ENCODE measurements around the gene RMC1.
"Not testable (repeated sequence)": the region's sequence is repeated elsewhere in the genome, so short reads cannot be mapped to it uniquely, and the experiment has no call there.

RMC1 gene

GRCh38 chr18:23495723-23496440 is 7.4 kb upstream of the RMC1 start:
- DNase-seq (ENCODE audit: low read depth in 1 of 2, low spot score in 1 of 2) = no peak

- DNase-seq (ENCODE audit: low read depth in 1 of 2, low spot score in 1 of 2) = no peak
Measured at GRCh38 chr18:23498117-23498516, 5.2 kb upstream of the RMC1 start.

DNA sequence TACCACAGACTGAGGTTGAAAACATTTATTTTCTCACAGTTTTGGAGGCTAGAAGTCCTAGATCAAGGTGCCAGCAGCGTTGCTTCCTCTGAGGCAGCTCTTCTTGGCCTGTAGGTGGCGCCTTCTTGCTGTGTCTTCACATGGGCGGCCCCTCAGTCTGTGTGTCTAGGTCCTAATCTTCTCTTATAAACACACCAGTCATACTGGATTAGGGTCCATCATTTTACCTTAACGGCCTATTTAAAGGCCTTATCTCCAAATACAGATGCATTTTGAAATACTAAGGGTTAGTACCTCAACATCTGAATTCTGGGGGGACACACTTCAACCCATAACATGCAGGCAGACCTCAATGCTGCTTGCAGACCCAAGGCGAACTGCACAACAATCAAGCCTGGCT is 4.4 kb upstream of the RMC1 start:
- peak; percentile 37 to 42 for DNase-seq (ENCODE audit: low read depth in 1 of 2, low spot score in 1 of 2)

DNA sequence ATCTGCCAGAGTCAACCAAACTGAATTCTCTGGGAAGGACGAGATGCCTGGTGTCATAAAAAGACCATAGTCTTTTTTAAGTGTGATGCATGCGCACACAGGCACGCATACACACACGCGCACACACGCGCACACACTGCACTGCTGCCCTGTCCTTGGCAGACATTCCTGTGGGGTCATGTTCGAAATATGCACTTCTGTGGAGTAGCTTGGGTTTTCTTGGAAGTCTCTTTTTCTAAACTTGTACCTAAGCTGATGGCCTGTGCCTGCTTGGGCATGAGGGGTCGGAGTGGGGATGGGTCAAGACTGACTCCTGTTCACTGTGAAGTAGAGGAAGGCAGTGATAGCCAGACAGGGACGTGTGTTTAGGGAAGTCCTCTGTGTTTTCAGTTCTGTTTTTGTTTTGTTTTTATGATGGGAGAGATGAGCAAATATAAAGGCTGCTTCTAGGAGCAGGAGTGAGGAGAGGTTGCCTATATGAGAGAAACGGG is 4.0 kb upstream of the RMC1 start:
- no peak for DNase-seq (ENCODE audit: low read depth in 1 of 2, low spot score in 1 of 2)

- DNase-seq (ENCODE audit: low read depth in 1 of 2, low spot score in 1 of 2) = no peak
Measured at GRCh38 chr18:23501626-23502025, 1.7 kb upstream of the RMC1 start.

DNA sequence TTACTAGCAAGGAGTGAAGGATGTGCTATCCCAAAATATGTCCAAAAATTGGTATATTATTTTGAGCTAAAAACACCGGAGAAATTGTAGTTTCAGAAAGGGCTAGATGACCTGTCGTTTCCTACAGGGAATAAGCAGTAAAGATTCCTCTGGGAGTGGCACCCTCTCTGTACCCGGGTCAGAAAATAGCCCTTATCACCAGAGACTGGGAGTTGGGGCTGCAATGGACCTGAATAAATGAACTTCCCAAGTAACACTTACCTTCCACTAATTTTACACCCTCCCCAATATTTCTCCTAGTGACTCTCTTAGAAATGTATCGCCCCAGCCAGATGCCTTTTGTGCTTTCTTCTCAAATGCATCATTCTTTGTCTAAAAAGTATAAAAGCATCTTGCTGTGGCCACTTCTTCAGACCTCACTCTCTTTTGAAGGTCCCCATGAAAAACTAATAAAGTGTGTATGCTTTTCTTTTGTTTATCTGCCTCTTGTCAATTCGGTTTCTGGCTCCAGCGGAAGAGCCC is 734 bp upstream of the RMC1 start:
- DNase-seq (ENCODE audit: low read depth in 1 of 2, low spot score in 1 of 2) = no peak

- no peak for DNase-seq (ENCODE audit: low read depth in 1 of 2, low spot score in 1 of 2)
Measured at GRCh38 chr18:23503963-23504344, 643 bp downstream of the RMC1 start.

GRCh38 chr18:23504720-23505119 is 1.4 kb downstream of the RMC1 start:
- DNase-seq (ENCODE audit: low read depth in 1 of 2, low spot score in 1 of 2) = no peak

DNA sequence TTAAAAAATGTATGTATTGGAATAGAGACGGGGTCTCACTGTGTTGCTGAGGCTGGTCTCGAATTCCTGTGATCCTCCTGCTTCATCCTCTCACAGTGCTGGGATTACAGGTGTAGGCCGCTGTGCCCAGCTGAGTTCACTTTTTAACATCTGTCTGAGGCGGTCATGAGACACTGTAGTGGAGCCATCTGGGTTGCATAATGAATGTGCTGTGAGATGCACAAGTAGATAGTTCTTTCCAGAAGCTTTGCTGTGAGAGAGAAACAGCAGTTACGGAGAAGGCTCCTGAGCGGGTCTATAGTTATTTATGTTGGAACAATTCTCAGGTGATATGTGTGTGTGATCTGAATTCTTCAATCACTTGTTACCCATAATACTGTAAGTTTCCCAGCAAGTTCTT is 3.1 kb downstream of the RMC1 start:
- no peak for DNase-seq (ENCODE audit: low read depth in 1 of 2, low spot score in 1 of 2)

DNA sequence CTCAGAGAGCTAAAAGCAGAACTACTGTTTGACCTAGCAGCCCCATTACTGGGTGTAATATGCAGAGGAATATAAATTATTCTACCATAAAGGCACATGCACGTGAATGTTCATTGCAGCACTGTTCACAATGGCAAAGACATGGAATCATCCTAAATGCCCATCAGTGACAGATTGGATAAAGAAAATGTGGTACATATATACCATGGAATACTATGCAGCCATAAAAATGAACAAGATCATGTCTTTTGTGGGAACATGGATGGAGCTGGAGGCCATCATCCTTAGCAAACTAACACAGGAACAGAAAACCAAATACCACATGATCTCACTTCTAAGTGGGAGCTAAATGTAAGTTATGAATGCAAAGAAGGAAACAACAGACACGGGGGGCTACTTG is 7.6 kb downstream of the RMC1 start:
- not testable (repeated sequence) for DNase-seq (ENCODE audit: low read depth in 1 of 2, low spot score in 1 of 2)

DNA sequence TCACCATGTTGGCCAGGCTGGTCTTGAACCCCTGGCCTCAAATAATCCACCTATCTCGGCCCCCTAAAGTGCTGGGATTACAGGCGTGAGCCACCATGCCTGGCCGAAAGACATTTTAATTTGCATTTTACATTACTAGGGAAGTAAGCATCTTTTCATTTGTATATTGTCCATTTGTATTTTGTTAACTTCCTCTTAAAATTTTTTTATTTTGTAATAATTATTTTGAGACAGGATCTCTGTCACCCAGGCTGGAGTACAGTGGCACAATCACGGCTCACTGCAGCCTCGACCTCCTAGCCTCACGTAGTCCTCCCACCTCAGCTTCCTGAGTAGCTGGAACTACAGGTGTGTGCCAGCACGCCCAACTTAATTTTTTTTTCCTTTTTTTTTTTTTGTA is 8.9 kb downstream of the RMC1 start:
- not testable (repeated sequence) for DNase-seq (ENCODE audit: low read depth in 1 of 2, low spot score in 1 of 2)

GRCh38 chr18:23512641-23513040 is 9.3 kb downstream of the RMC1 start:
- no peak for DNase-seq (ENCODE audit: low read depth in 1 of 2, low spot score in 1 of 2)

DNA sequence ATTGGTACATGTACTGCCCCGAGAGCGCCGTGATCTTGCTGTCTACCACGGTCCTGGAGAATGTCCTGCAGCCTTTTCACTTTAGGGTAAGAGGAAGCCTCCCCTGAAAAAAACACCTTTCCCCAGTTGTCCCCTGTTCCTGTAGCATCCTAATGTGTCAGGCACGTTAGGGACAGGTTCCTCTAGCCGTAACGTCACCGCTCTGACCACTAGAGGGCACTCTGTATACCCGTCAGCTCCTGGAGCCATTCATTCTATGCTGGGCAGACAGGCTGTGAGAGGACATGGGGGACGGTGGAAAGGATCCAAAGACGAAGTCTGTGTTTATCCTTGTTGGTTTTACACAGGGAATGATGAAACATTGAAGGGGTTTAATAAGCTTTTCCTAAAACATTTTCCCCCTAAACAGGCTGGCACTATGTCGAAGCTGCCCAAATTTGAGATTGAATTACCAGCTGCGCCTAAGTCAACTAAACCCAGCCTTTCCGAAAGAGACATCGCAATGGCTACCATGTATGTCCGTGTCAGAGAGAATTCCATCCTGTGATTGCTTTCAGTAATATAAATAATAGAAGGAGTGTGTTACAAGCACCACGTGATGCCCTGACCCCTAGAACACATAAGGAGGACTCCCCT is 12.7 kb downstream of the RMC1 start:
- peak; percentile 48 to 57 for DNase-seq (ENCODE audit: low read depth in 1 of 2, low spot score in 1 of 2)

- no peak for DNase-seq (ENCODE audit: low read depth in 1 of 2, low spot score in 1 of 2)
Measured at GRCh38 chr18:23519734-23520133, 16.4 kb downstream of the RMC1 start.

- no peak for DNase-seq (ENCODE audit: low read depth in 1 of 2, low spot score in 1 of 2)
Measured at GRCh38 chr18:23521271-23521670, 18.0 kb downstream of the RMC1 start.

DNA sequence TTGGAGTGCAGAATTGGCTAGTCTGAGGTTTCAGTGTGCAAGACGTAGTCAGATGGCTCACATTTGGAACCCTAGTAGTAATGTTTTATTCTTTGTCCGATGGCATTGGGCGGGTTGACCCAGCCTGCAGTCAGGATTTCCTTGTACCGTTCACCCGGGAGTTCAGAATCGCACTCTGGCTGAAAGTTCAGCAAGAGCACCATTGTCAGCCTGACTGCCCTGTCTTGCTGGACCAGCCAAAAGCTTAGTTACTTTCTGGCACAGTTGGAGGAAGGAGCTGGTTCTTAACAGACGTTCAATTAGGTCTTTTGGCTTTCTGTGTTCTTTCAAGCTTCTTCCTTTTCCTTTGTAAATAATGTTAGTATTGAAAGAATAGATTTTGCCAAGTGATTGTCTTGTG is 18.6 kb downstream of the RMC1 start:
- no peak for DNase-seq (ENCODE audit: low read depth in 1 of 2, low spot score in 1 of 2)

GRCh38 chr18:23523429-23524212 is 20.3 kb downstream of the RMC1 start:
- DNase-seq (ENCODE audit: low read depth in 1 of 2, low spot score in 1 of 2) = no peak

DNA sequence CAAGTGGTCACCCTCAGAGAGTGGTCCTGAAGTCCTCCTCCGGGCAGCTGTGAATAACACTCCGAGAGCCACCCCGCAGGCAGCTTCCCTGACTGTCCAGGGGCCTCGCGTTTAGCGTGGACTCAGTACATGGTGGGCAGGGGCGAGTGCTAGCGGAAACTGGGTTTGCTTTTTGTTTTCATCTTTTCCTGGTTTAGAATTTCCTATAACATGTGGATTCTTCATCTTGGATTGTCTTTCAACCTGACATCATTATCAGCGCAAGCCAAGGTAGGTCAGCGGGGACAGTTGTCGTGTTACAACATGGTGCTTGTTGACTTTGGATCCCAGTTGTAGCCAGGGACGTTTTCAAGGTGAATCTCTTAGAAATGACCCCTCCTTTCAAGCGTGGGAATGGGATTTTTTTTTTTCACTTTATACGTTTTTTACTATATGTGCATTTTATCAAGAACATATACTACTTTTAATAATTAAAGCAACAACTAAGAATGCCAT is 20.9 kb downstream of the RMC1 start:
- no peak for DNase-seq (ENCODE audit: low read depth in 1 of 2, low spot score in 1 of 2)

GRCh38 chr18:23526501-23527063 is 23.3 kb downstream of the RMC1 start:
- no peak for DNase-seq (ENCODE audit: low read depth in 1 of 2, low spot score in 1 of 2)

DNA sequence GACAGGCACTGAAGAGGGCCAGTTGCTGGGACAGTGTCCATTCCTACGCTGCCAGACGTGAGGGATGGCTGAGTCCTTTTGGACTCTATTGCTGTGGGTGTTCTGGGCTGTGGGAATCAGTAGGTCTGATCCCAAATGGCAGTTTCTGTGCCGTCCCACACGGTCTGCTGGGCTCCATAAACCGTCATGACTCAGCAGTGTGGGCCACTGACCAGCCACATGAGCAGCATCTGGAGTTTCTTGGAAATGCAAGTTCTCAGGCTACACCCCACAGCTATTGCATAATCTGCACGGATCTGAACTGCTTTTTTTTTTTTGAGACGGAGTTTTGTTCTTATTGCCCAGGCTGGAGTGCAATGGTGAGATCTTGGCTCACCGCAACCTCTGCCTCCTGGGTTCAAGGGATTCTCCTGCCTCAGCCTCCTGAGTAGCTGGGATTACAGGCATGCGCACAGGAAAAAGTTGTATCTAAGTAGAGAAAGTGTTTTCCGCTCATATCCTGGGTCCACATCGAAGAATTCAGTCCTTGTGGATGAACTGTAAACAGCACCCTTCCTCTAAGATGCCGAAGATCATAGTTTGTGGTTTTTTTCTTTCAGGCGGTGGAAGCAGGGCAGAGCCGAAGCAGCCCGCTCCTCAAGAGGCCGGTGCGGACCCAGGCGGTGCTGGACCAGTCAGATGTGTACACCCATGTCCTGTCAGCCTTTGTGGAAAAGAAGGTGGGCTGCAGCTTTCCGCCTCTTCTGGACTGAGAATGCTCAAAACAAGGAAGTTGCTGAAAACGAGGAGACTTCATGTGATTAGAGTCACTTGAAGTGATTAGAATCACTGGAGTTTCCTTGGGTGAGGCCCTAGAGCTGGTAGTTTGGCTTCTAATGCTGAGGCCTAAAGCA is 25.5 kb downstream of the RMC1 start:
- no peak for DNase-seq (ENCODE audit: low read depth in 1 of 2, low spot score in 1 of 2)
